ENCODE data around the gene RAB3D.

The RAB3D gene

DNA sequence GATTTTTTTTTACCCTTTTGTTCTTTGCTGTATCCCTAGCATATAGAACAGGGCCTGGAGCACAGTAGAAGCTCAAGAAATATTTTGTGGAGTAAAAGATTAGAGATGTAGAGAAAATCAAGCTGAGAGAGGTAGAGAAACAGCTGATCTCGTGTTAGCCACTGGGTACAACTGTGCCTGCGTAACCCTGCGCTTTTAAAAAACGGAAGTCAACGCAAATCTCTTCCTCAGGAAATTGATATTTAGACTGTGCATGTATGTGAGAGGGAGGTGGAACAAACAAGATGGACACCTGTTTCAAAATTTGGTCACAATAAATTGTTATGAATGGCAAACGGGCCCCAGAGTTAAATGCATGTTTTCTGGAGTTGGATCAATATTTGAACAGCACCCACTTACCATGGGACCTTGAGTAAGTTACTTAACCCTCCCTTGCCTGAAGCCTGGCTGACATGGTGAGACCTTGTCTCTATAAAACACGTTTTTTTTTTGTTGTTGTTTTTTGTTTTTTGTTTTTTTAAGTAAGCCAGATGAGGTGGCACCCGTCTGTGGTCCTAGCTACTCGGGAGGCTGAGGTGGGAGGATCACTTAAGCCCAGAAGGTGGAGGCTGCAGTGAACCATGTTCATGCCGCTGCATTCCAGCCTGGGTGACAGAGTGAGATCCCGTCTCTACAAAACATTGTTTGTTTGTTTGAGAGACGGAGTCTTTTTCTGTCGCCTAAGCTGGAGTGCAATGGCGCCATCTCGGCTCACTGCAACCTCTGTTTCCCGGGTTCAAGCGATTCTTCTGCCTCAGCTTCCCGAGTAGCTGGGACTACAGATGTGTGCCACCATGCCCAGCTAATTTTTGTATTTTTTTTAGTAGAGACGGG lies 47.9 kb upstream of the RAB3D start:
- H3K9me3 ChIP-seq (ENCODE audit: control insufficient read depth, insufficient read depth, low read depth, low read length), result no peaks in the 10 kb centered on the region
- ChIA-PET POLR2A (interaction anchor here (0.5 kb wide), 1 partner anchor 45 kb away, joined by 7 read pairs; no protein-coding TSS in a partner anchor), CTCF (interaction anchor here (0.7 to 1.7 kb wide), 2 partner anchors 11 to 48 kb away, joined by 3 to 6 read pairs; partner anchors contain the start of genes ODAD3 and PRKCSH)
- no peak overlapping the region for H3K4me3 ChIP-seq (ENCODE audit: low read depth, low read length)
- H3K27ac ChIP-seq (ENCODE audit: extremely low read depth, low read depth, low read length), result no peak overlapping the region
- H3K36me3 ChIP-seq (ENCODE audit: control insufficient read depth in 2 of 2, insufficient read depth in 1 of 2, low read length in 2 of 2), result no peaks in the 10 kb centered on the region
- no peaks in the 10 kb centered on the region; the same call in 1 of the 2 replicates for H3K4me1 ChIP-seq (ENCODE audit: control insufficient read depth, insufficient read depth, low read length)
- no peak for TF ChIP-seq HOXC10 (CRISPR knock-in tag; IDR thresholded peaks at IDR 0.05)
- TF ChIP-seq ZBTB17 (tag by site-specific recombination; IDR thresholded peaks at IDR 0.05), result no peak
- no peak for TF ChIP-seq HOXA7 (CRISPR knock-in tag; IDR thresholded peaks at IDR 0.05; ENCODE audit: borderline replicate concordance)
- TF ChIP-seq TCF7L2 (IDR thresholded peaks at IDR 0.05; ENCODE audit: borderline replicate concordance, low read depth, low read length), result no peak
- no peak for TF ChIP-seq OVOL3 (tag by site-specific recombination; IDR thresholded peaks at IDR 0.05)
- TF ChIP-seq, protein P1, sequence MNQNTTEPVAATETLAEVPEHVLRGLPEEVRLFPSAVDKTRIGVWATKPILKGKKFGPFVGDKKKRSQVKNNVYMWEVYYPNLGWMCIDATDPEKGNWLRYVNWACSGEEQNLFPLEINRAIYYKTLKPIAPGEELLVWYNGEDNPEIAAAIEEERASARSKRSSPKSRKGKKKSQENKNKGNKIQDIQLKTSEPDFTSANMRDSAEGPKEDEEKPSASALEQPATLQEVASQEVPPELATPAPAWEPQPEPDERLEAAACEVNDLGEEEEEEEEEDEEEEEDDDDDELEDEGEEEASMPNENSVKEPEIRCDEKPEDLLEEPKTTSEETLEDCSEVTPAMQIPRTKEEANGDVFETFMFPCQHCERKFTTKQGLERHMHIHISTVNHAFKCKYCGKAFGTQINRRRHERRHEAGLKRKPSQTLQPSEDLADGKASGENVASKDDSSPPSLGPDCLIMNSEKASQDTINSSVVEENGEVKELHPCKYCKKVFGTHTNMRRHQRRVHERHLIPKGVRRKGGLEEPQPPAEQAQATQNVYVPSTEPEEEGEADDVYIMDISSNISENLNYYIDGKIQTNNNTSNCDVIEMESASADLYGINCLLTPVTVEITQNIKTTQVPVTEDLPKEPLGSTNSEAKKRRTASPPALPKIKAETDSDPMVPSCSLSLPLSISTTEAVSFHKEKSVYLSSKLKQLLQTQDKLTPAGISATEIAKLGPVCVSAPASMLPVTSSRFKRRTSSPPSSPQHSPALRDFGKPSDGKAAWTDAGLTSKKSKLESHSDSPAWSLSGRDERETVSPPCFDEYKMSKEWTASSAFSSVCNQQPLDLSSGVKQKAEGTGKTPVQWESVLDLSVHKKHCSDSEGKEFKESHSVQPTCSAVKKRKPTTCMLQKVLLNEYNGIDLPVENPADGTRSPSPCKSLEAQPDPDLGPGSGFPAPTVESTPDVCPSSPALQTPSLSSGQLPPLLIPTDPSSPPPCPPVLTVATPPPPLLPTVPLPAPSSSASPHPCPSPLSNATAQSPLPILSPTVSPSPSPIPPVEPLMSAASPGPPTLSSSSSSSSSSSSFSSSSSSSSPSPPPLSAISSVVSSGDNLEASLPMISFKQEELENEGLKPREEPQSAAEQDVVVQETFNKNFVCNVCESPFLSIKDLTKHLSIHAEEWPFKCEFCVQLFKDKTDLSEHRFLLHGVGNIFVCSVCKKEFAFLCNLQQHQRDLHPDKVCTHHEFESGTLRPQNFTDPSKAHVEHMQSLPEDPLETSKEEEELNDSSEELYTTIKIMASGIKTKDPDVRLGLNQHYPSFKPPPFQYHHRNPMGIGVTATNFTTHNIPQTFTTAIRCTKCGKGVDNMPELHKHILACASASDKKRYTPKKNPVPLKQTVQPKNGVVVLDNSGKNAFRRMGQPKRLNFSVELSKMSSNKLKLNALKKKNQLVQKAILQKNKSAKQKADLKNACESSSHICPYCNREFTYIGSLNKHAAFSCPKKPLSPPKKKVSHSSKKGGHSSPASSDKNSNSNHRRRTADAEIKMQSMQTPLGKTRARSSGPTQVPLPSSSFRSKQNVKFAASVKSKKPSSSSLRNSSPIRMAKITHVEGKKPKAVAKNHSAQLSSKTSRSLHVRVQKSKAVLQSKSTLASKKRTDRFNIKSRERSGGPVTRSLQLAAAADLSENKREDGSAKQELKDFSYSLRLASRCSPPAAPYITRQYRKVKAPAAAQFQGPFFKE (tag by site-specific recombination; IDR thresholded peaks at IDR 0.05; ENCODE audit: borderline replicate concordance), result no peak
- TF ChIP-seq ZNF624 (tag by site-specific recombination; IDR thresholded peaks at IDR 0.05), result no peak
- no peak for TF ChIP-seq ZNF202 (tag by site-specific recombination; IDR thresholded peaks at IDR 0.05; ENCODE audit: borderline replicate concordance)
- no peak for TF ChIP-seq ZNF521 (tag by site-specific recombination; IDR thresholded peaks at IDR 0.05)
- TF ChIP-seq, protein P2, sequence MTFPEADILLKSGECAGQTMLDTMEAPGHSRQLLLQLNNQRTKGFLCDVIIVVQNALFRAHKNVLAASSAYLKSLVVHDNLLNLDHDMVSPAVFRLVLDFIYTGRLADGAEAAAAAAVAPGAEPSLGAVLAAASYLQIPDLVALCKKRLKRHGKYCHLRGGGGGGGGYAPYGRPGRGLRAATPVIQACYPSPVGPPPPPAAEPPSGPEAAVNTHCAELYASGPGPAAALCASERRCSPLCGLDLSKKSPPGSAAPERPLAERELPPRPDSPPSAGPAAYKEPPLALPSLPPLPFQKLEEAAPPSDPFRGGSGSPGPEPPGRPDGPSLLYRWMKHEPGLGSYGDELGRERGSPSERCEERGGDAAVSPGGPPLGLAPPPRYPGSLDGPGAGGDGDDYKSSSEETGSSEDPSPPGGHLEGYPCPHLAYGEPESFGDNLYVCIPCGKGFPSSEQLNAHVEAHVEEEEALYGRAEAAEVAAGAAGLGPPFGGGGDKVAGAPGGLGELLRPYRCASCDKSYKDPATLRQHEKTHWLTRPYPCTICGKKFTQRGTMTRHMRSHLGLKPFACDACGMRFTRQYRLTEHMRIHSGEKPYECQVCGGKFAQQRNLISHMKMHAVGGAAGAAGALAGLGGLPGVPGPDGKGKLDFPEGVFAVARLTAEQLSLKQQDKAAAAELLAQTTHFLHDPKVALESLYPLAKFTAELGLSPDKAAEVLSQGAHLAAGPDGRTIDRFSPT (tag by site-specific recombination; IDR thresholded peaks at IDR 0.05), result no peak
- no peak for TF ChIP-seq ZNF114 (tag by site-specific recombination; IDR thresholded peaks at IDR 0.05)
- TF ChIP-seq, protein P3, sequence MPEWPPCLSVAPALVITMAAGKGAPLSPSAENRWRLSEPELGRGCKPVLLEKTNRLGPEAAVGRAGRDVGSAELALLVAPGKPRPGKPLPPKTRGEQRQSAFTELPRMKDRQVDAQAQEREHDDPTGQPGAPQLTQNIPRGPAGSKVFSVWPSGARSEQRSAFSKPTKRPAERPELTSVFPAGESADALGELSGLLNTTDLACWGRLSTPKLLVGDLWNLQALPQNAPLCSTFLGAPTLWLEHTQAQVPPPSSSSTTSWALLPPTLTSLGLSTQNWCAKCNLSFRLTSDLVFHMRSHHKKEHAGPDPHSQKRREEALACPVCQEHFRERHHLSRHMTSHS (tag by site-specific recombination; IDR thresholded peaks at IDR 0.05), result no peak
- no peak for TF ChIP-seq ZNF548 (tag by site-specific recombination; IDR thresholded peaks at IDR 0.05)
- TF ChIP-seq ZNF335 (tag by site-specific recombination; conservative IDR thresholded peaks at IDR 0.05), result no peak
- TF ChIP-seq, protein P4, sequence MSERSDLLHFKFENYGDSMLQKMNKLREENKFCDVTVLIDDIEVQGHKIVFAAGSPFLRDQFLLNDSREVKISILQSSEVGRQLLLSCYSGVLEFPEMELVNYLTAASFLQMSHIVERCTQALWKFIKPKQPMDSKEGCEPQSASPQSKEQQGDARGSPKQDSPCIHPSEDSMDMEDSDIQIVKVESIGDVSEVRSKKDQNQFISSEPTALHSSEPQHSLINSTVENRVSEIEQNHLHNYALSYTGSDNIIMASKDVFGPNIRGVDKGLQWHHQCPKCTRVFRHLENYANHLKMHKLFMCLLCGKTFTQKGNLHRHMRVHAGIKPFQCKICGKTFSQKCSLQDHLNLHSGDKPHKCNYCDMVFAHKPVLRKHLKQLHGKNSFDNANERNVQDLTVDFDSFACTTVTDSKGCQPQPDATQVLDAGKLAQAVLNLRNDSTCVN (tag by site-specific recombination; optimal IDR thresholded peaks at IDR 0.05), result no peak
- no peak for TF ChIP-seq ZNF248 (tag by site-specific recombination; IDR thresholded peaks at IDR 0.05)
- TF ChIP-seq ZNF214 (tag by site-specific recombination; IDR thresholded peaks at IDR 0.05; ENCODE audit: borderline replicate concordance), result no peak
- TF ChIP-seq RBAK (tag by site-specific recombination; IDR thresholded peaks at IDR 0.05), result no peak
- TF ChIP-seq, protein P5, sequence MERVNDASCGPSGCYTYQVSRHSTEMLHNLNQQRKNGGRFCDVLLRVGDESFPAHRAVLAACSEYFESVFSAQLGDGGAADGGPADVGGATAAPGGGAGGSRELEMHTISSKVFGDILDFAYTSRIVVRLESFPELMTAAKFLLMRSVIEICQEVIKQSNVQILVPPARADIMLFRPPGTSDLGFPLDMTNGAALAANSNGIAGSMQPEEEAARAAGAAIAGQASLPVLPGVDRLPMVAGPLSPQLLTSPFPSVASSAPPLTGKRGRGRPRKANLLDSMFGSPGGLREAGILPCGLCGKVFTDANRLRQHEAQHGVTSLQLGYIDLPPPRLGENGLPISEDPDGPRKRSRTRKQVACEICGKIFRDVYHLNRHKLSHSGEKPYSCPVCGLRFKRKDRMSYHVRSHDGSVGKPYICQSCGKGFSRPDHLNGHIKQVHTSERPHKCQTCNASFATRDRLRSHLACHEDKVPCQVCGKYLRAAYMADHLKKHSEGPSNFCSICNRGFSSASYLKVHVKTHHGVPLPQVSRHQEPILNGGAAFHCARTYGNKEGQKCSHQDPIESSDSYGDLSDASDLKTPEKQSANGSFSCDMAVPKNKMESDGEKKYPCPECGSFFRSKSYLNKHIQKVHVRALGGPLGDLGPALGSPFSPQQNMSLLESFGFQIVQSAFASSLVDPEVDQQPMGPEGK (tag by site-specific recombination; IDR thresholded peaks at IDR 0.05), result no peak
- no peak for TF ChIP-seq ZFP69B (tag by site-specific recombination; IDR thresholded peaks at IDR 0.05)
